HG03159 (cell line): ENCODE results near the gene SMCO1.
"Not testable (repeated sequence)": the region's sequence is repeated elsewhere in the genome, so short reads cannot be mapped to it uniquely, and the experiment has no call there.

Source experiments
- ATAC-seq: cut with Tn5 transposase; IDR thresholded peaks from one replicate; pipeline ENCODE4 v1.9.1; 2021; ENCODE audit warnings: mild to moderate bottlenecking, moderate library complexity; ENCODE audit not compliant: unreplicated experiment

SMCO1 gene

GRCh38 chr3:196496183-196496582, 19.0 kb downstream of the SMCO1 start:
- no peak for ATAC-seq

- no peak for ATAC-seq
Measured at GRCh38 chr3:196493292-196493691, 21.9 kb downstream of the SMCO1 start.

- ATAC-seq, result no peak
Measured at GRCh38 chr3:196492080-196492479, 23.1 kb downstream of the SMCO1 start.

GRCh38 chr3:196489747-196490146, 25.4 kb downstream of the SMCO1 start:
- no peak for ATAC-seq

- ATAC-seq, result no peak
Measured at GRCh38 chr3:196486263-196486662, 28.9 kb downstream of the SMCO1 start.

- no peak for ATAC-seq
Measured at GRCh38 chr3:196477678-196478077, 37.5 kb downstream of the SMCO1 start.

GRCh38 chr3:196472286-196472685, 42.9 kb downstream of the SMCO1 start:
- no peak for ATAC-seq

GRCh38 chr3:196471551-196471950, 43.6 kb downstream of the SMCO1 start:
- ATAC-seq, result no peak

GRCh38 chr3:196470182-196470581, 45.0 kb downstream of the SMCO1 start:
- not testable (repeated sequence) for ATAC-seq

- no peak for ATAC-seq
Measured at GRCh38 chr3:196463804-196464203, 51.3 kb downstream of the SMCO1 start.

GRCh38 chr3:196463478-196463756, 51.7 kb downstream of the SMCO1 start:
- no peak for ATAC-seq

GRCh38 chr3:196462680-196463477, 52.3 kb downstream of the SMCO1 start:
- ATAC-seq, result not testable (repeated sequence)

GRCh38 chr3:196458063-196458462, 57.1 kb downstream of the SMCO1 start:
- ATAC-seq, result no peak

- not testable (repeated sequence) for ATAC-seq
Measured at GRCh38 chr3:196457470-196457869, 57.7 kb downstream of the SMCO1 start.
